HepG2 (cell line): ENCODE measurements around the gene ABCB8. TPM values are rescaled to one million over a fixed set of nuclear protein-coding genes. Genes with fewer than 3 reads are reported as not detected.

ENCODE experiments used
- ATM ChIP-seq: fragments of 450-650 bp; IDR thresholded peaks from 2 replicates; pipeline ENCODE4 v1.7.1; 2017; ENCODE audit warnings: mild to moderate bottlenecking, borderline replicate concordance
- ATRX ChIP-seq: sonication (generic); formaldehyde crosslinking; IDR thresholded peaks from 2 replicates; pipeline ENCODE4 v1.4.0; 2020; ENCODE audit warnings: missing genetic modification reagents, borderline replicate concordance
- FOXJ3 ChIP-seq: sonication (generic); formaldehyde crosslinking; IDR thresholded peaks from 2 replicates; pipeline ENCODE4 v1.4.0; 2020; ENCODE audit warnings: missing genetic modification reagents, mild to moderate bottlenecking, borderline replicate concordance
- FOXM1 ChIP-seq: sonication (generic); formaldehyde crosslinking; IDR thresholded peaks from 2 replicates; pipeline ENCODE4 v1.5.0; 2020; ENCODE audit warnings: missing genetic modification reagents
- JUNB ChIP-seq: sonication (generic); formaldehyde crosslinking; IDR thresholded peaks from 2 replicates; pipeline ENCODE4 v1.8.0; 2022; ENCODE audit warnings: missing genetic modification reagents, mild to moderate bottlenecking, borderline replicate concordance
- MLXIP ChIP-seq: sonication (generic); formaldehyde crosslinking; IDR thresholded peaks from 2 replicates; pipeline ENCODE4 v1.9.0; 2021; ENCODE audit warnings: missing genetic modification reagents, borderline replicate concordance
- MXI1 ChIP-seq: IDR thresholded peaks from 3 replicates; pipeline ENCODE4 v1.6.1; 2012; ENCODE audit warnings: low read depth, low read length, inconsistent platforms, borderline replicate concordance
- ONECUT2 ChIP-seq: sonication (generic); formaldehyde crosslinking; IDR thresholded peaks from 2 replicates; pipeline ENCODE4 v1.4.0; 2020; ENCODE audit warnings: missing genetic modification reagents
- REPIN1 ChIP-seq: sonication (generic); formaldehyde crosslinking; IDR thresholded peaks from 2 replicates; pipeline ENCODE4 v1.8.0; 2022; ENCODE audit warnings: missing genetic modification reagents, low read depth, mild to moderate bottlenecking, borderline replicate concordance
- RFXANK ChIP-seq: IDR thresholded peaks from 2 replicates; pipeline ENCODE4 v1.6.1; 2016
- SMYD3 ChIP-seq: sonication (generic); formaldehyde crosslinking; IDR thresholded peaks from 2 replicates; pipeline ENCODE4 v1.8.1; 2023; ENCODE audit warnings: mild to moderate bottlenecking, missing genetic modification reagents
- YEATS4 ChIP-seq: sonication (generic); formaldehyde crosslinking; IDR thresholded peaks from 2 replicates; pipeline ENCODE4 v1.4.0; 2020; ENCODE audit warnings: missing genetic modification reagents, borderline replicate concordance
- ZFP90 ChIP-seq: sonication (generic); formaldehyde crosslinking; IDR thresholded peaks from 2 replicates; pipeline ENCODE4 v1.8.0; 2022; ENCODE audit warnings: missing genetic modification reagents, mild to moderate bottlenecking, inconsistent platforms, borderline replicate concordance
- ZFYVE20 ChIP-seq: sonication (generic); formaldehyde crosslinking; IDR thresholded peaks from 2 replicates; pipeline ENCODE4 v1.8.0; 2023; ENCODE audit warnings: low read depth, mild to moderate bottlenecking, moderate library complexity, missing genetic modification reagents, borderline replicate concordance
- ZMYM2 ChIP-seq: sonication (generic); formaldehyde crosslinking; IDR thresholded peaks from 2 replicates; pipeline ENCODE4 v1.8.0; 2022; ENCODE audit warnings: mild to moderate bottlenecking, missing genetic modification reagents
- ZNF280D ChIP-seq: sonication (generic); formaldehyde crosslinking; IDR thresholded peaks from 2 replicates; pipeline ENCODE4 v1.5.1; 2020; ENCODE audit warnings: mild to moderate bottlenecking, missing genetic modification reagents
- ZNF788 ChIP-seq: sonication (generic); formaldehyde crosslinking; IDR thresholded peaks from 2 replicates; pipeline ENCODE4 v1.5.0; 2020; ENCODE audit warnings: mild to moderate bottlenecking, missing genetic modification reagents, borderline replicate concordance
- ZNF839 ChIP-seq: sonication (generic); formaldehyde crosslinking; IDR thresholded peaks from 2 replicates; pipeline ENCODE4 v1.4.0; 2020; ENCODE audit warnings: missing genetic modification reagents, mild to moderate bottlenecking, borderline replicate concordance
- polyA plus RNA-seq, 8 experiments: library from polyadenylated mRNA; depleted of rRNA in 3 of 8; stranded (reverse) in 7 of 8; unstranded in 1 of 8; fragments of >200 nt; fragmentation: Illumina TruSeq in 4 of 8; extraction: Trizol in 4 of 8; gene quantifications; 2 replicates each; pipeline versions ENCODE4 v1.2.1 to v1.2.3, GENCODE V29; 2011 to 2016; ENCODE audit warnings: low read depth in 4 of 8, missing spikeins in 1 of 8, mixed read lengths in 1 of 8; ENCODE audit not compliant: insufficient read depth in 1 of 8
- total RNA-seq, 5 experiments: library from RNA; depleted of rRNA; stranded (reverse); fragments of >200 nt; fragmentation: Illumina TruSeq; extraction: Trizol; gene quantifications; 2 replicates each; pipeline ENCODE4 v1.2.3, GENCODE V29; 2016; ENCODE audit warnings: low read depth in 1 of 5
- TF ChIP-seq, protein P1 (sequence below): sonication (generic); formaldehyde crosslinking; IDR thresholded peaks from 2 replicates; pipeline ENCODE4 v1.5.0; 2020; ENCODE audit warnings: mild to moderate bottlenecking, missing genetic modification reagents, borderline replicate concordance
- TF ChIP-seq, protein P2 (sequence below): sonication (generic); formaldehyde crosslinking; IDR thresholded peaks from 2 replicates; pipeline ENCODE4 v1.8.1; 2023; ENCODE audit warnings: missing genetic modification reagents, mild to moderate bottlenecking, borderline replicate concordance

Gene ABCB8
- total and polyA plus RNA-seq, 2 of the 13 experiments (the other 11 are each of a cell fraction or from before 2014, with no cell fraction given), result 6.6 to 16.7 TPM

- TF ChIP-seq ZNF280D (CRISPR knock-in tag) (0 out of 2 replicates have a peak, but pooled peaks have one; percentile 55), ZFYVE20 (CRISPR knock-in tag) (no peak), SMYD3 (CRISPR knock-in tag) (no peak), JUNB (CRISPR knock-in tag) (no peak), REPIN1 (CRISPR knock-in tag) (peak; percentile 46; the same call in 1 of the 2 replicates), FOXM1 (CRISPR knock-in tag) (no peak), ATRX (CRISPR knock-in tag) (no peak), FOXJ3 (CRISPR knock-in tag) (no peak), MLXIP (CRISPR knock-in tag) (no peak), ZNF839 (0 out of 2 replicates have a peak, but pooled peaks have one; percentile 50), MXI1 (peak; percentile 59; the same call in 1 of the 3 replicates), ZFP90 (CRISPR knock-in tag) (peak; percentile 84; the same call in 1 of the 2 replicates), ATM (no peak), YEATS4 (CRISPR knock-in tag) (no peak), RFXANK (CRISPR knock-in tag) (no peak), ZNF788 (CRISPR knock-in tag) (peak; percentile 87), ONECUT2 (CRISPR knock-in tag) (no peak), ZMYM2 (no peak)
- TF ChIP-seq, protein P1, sequence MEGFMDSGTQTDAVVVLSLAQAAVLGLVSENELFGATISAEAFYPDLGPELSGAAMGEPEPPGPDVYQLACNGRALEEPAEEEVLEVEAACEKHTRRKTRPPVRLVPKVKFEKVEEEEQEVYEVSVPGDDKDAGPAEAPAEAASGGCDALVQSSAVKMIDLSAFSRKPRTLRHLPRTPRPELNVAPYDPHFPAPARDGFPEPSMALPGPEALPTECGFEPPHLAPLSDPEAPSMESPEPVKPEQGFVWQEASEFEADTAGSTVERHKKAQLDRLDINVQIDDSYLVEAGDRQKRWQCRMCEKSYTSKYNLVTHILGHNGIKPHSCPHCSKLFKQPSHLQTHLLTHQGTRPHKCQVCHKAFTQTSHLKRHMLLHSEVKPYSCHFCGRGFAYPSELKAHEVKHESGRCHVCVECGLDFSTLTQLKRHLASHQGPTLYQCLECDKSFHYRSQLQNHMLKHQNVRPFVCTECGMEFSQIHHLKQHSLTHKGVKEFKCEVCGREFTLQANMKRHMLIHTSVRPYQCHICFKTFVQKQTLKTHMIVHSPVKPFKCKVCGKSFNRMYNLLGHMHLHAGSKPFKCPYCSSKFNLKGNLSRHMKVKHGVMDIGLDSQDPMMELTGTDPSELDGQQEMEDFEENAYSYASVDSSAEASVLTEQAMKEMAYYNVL (CRISPR knock-in tag), result no peak
- TF ChIP-seq, protein P2, sequence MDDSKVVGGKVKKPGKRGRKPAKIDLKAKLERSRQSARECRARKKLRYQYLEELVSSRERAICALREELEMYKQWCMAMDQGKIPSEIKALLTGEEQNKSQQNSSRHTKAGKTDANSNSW, result no peak
Measured at GRCh38 chr7:151085691-151086620, 57.7 kb downstream of the ABCB8 start, which contains the start of gene AGAP3 (continued).
